ENCODE data around the gene RFX5.
"Not testable (repeated sequence)": the region's sequence is repeated elsewhere in the genome, so short reads cannot be mapped to it uniquely, and the experiment has no call there.

The RFX5 gene

DNA sequence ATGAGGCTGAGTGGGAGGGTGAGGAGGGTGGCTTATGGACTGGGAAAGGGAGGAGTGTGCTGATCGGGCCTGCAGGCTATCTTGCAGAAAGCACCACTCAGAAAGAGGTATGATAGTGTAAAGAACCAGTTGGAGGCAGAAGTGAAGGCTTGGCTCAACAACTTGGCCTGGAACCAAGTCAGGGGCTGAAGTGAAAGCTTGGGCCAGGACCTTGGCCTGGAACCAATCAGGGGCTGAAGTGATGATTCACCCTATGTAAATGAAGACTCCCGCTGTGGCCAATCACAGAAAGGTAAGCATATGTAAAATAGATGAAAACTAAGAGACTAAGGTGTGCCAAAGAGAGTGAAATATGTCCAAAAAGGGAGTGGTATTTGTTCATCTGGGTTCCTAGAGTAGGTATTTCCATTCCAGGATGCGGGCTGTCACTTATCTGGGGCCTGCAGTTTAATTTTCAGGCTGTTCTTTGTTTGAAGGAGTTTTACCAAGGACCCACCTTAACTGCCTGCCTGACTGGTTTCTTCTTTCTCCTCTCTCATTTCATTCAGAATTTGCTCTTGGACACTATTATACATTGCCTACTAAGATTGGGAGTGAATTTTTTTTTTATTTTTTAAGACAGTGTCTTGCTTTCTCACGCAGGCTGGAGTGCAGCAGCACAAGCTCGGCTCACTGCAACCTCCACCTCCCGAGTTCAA, 5.1 kb upstream of the RFX5 start:
- Histone ChIP-seq H3K9me3 (ENCODE audit: control insufficient read depth in 1 of 2, low read length in 2 of 2) (no peaks in the 10 kb centered on the region), H3K36me3 (ENCODE audit: control insufficient read depth in 1 of 2, insufficient read depth in 2 of 2, low read length in 2 of 2) (no peaks in the 10 kb centered on the region), H3K4me1 (ENCODE audit: control insufficient read depth in 1 of 2, insufficient read depth in 2 of 2, low read length in 2 of 2) (no peaks in the 10 kb centered on the region), H3K27me3 (ENCODE audit: low read depth, low read length) (no peaks in the 10 kb centered on the region), H3K27ac (ENCODE audit: low read length) (no peak overlapping the region), H3K4me3 (ENCODE audit: low read depth in 1 of 2, low read length in 2 of 2) (no peak overlapping the region)

DNA sequence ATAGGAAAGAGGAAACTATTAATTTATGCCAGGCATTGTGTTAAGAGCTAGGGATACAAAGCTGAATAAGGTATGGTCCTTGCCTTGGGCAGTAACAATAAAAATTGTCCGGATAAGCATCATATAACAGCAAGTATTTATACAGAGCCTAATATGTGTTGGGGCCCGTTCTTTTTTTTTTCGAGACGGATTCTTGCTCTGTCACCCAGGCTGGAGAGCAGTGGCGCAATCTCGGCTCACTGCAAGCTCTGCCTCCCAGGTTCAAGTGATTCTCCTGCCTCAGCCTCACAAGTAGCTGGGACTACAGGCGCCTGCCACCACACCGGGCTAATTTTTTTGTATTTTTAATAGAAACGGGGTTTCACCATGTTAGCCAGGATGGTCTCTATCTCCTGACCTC, 3.3 kb upstream of the RFX5 start:
- not testable (repeated sequence) for H3K36me3 ChIP-seq (ENCODE audit: control insufficient read depth in 1 of 2, insufficient read depth in 2 of 2, low read length in 2 of 2); H3K4me3 ChIP-seq (ENCODE audit: low read depth in 1 of 2, low read length in 2 of 2); H3K9me3 ChIP-seq (ENCODE audit: control insufficient read depth in 1 of 2, low read length in 2 of 2); H3K27me3 ChIP-seq (ENCODE audit: low read depth, low read length); H3K27ac ChIP-seq (ENCODE audit: low read length)
- H3K4me1 ChIP-seq (ENCODE audit: control insufficient read depth in 1 of 2, insufficient read depth in 2 of 2, low read length in 2 of 2): peaks cover 8 to 10% of the 10 kb centered on the region in 2 donors

DNA sequence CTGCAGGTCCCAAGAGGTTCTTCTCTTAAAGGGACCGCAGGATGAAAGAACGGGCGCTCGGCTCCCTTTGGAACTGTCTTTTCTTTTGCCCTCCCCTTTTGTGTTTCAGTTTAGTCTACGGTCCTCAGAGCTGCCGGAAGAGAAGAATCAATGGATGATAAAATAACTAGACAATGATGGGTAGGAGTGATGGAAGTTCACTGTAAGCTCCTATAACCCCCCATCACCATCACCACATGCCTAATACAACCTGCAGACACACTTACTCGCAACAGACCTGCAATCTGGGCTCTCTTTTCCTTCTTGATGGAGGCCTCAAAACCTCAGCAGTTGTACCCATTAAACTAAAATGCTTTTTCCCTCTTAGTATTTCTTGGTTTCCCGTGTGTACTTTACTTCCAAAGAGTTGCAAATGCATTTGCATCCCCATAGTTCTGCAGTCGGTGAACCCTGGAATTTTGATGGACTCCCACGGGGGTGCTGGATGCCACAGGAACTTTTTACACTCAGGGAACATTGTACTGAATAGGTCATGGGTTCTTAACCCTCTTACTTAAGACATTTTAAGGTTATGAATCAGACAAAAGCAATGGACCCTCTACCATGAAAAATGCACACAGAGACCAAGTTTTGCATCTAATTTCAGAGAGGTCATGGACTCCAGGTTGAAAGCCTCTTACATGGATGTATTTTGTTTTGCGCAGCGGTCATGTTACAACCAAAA, 633 bp upstream of the RFX5 start:
- Histone ChIP-seq H3K4me1 (ENCODE audit: control insufficient read depth in 1 of 2, insufficient read depth in 2 of 2, low read length in 2 of 2) (peaks cover 8 to 10% of the 10 kb centered on the region in 2 donors), H3K27ac (ENCODE audit: low read length) (peak overlapping the region; percentile 97), H3K4me3 (ENCODE audit: low read depth in 1 of 2, low read length in 2 of 2) (peak overlapping the region; percentile 78 to 94), H3K9me3 (ENCODE audit: control insufficient read depth in 1 of 2, low read length in 2 of 2) (no peaks in the 10 kb centered on the region), H3K36me3 (ENCODE audit: control insufficient read depth in 1 of 2, insufficient read depth in 2 of 2, low read length in 2 of 2) (peaks cover 20 to 23% of the 10 kb centered on the region in 2 donors), H3K27me3 (ENCODE audit: low read depth, low read length) (no peaks in the 10 kb centered on the region)

- no peaks in the 10 kb centered on the region for H3K9me3 ChIP-seq (ENCODE audit: control insufficient read depth in 1 of 2, low read length in 2 of 2)
- no peaks in the 10 kb centered on the region for H3K27me3 ChIP-seq (ENCODE audit: low read depth, low read length)
- peak overlapping the region; percentile 78 to 94 for H3K4me3 ChIP-seq (ENCODE audit: low read depth in 1 of 2, low read length in 2 of 2)
- peak overlapping the region; percentile 97 for H3K27ac ChIP-seq (ENCODE audit: low read length)
- H3K36me3 ChIP-seq (ENCODE audit: control insufficient read depth in 1 of 2, insufficient read depth in 2 of 2, low read length in 2 of 2): peaks cover 23 to 33% of the 10 kb centered on the region in 2 donors
- H3K4me1 ChIP-seq (ENCODE audit: control insufficient read depth in 1 of 2, insufficient read depth in 2 of 2, low read length in 2 of 2): peaks cover 8 to 10% of the 10 kb centered on the region in 2 donors
These were observed 827 bp downstream of the RFX5 start for GRCh38 chr1:151346082-151346768.

GRCh38 chr1:151344291-151344690, 2.8 kb downstream of the RFX5 start:
- Histone ChIP-seq H3K4me3 (ENCODE audit: low read depth in 1 of 2, low read length in 2 of 2) (no peak overlapping the region), H3K4me1 (ENCODE audit: control insufficient read depth in 1 of 2, insufficient read depth in 2 of 2, low read length in 2 of 2) (peaks cover 10 to 14% of the 10 kb centered on the region in 2 donors), H3K36me3 (ENCODE audit: control insufficient read depth in 1 of 2, insufficient read depth in 2 of 2, low read length in 2 of 2) (peaks cover 23 to 33% of the 10 kb centered on the region in 2 donors), H3K9me3 (ENCODE audit: control insufficient read depth in 1 of 2, low read length in 2 of 2) (no peaks in the 10 kb centered on the region), H3K27me3 (ENCODE audit: low read depth, low read length) (no peaks in the 10 kb centered on the region), H3K27ac (ENCODE audit: low read length) (no peak overlapping the region)

DNA sequence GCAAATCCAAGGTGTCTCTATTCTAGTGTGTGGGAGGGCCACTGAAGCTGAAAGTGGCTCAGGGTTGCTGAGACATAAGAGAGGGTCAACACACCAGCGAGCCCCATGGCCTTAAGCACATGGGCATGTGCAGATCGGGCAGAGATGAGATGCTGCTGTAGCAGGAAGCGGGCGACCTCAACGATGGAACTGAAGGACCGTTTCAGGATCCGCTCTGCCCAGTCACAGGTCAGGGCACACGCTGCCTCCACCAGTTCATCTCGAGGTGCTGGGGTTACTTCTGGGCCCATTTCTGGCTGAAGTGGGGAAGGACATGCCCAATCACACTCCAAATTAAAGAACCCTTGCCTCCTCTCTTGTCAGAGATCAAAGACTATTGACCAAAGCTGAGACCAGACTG, 3.5 kb downstream of the RFX5 start:
- Histone ChIP-seq H3K4me3 (ENCODE audit: low read depth in 1 of 2, low read length in 2 of 2) (no peak overlapping the region), H3K4me1 (ENCODE audit: control insufficient read depth in 1 of 2, insufficient read depth in 2 of 2, low read length in 2 of 2) (peaks cover 10 to 14% of the 10 kb centered on the region in 2 donors)

GRCh38 chr1:151342569-151342968, 4.5 kb downstream of the RFX5 start:
- Histone ChIP-seq H3K9me3 (ENCODE audit: control insufficient read depth in 1 of 2, low read length in 2 of 2) (no peaks in the 10 kb centered on the region), H3K27ac (ENCODE audit: low read length) (no peak overlapping the region), H3K4me1 (ENCODE audit: control insufficient read depth in 1 of 2, insufficient read depth in 2 of 2, low read length in 2 of 2) (peaks cover 10 to 14% of the 10 kb centered on the region in 2 donors), H3K27me3 (ENCODE audit: low read depth, low read length) (no peaks in the 10 kb centered on the region), H3K36me3 (ENCODE audit: control insufficient read depth in 1 of 2, insufficient read depth in 2 of 2, low read length in 2 of 2) (peaks cover 23 to 33% of the 10 kb centered on the region in 2 donors), H3K4me3 (ENCODE audit: low read depth in 1 of 2, low read length in 2 of 2) (no peak overlapping the region)

More for the DNA sequence above, 3.5 kb downstream of the RFX5 start:
- H3K36me3 ChIP-seq (ENCODE audit: control insufficient read depth in 1 of 2, insufficient read depth in 2 of 2, low read length in 2 of 2): peaks cover 23 to 33% of the 10 kb centered on the region in 2 donors
- no peak overlapping the region for H3K27ac ChIP-seq (ENCODE audit: low read length)
- H3K27me3 ChIP-seq (ENCODE audit: low read depth, low read length): no peaks in the 10 kb centered on the region
- H3K9me3 ChIP-seq (ENCODE audit: control insufficient read depth in 1 of 2, low read length in 2 of 2): no peaks in the 10 kb centered on the region

DNA sequence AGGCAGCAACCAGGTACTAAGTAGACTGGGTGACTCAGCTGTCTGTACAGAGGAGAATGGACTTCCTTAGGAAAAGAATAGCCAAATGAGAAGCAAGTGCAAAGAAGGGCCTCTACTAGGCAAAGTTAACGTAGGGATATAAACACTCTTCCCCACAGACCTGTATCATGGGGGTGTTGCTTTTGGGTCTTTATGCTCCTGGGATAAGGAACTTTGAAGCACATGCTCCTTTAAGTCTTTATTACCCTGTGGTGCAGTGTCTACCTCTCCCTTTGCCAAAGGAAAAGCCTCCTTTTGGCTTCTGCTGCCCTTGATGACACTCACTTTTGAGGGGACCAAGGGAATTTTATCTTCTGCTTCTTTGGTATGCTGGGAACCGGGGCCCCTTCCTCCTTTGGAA, 5.0 kb downstream of the RFX5 start:
- no peaks in the 10 kb centered on the region for H3K27me3 ChIP-seq (ENCODE audit: low read depth, low read length)
- H3K4me1 ChIP-seq (ENCODE audit: control insufficient read depth in 1 of 2, insufficient read depth in 2 of 2, low read length in 2 of 2): peaks cover 10 to 14% of the 10 kb centered on the region in 2 donors
- no peak overlapping the region for H3K27ac ChIP-seq (ENCODE audit: low read length)
- no peaks in the 10 kb centered on the region for H3K9me3 ChIP-seq (ENCODE audit: control insufficient read depth in 1 of 2, low read length in 2 of 2)
- H3K36me3 ChIP-seq (ENCODE audit: control insufficient read depth in 1 of 2, insufficient read depth in 2 of 2, low read length in 2 of 2): peaks cover 23 to 33% of the 10 kb centered on the region in 2 donors
- no peak overlapping the region for H3K4me3 ChIP-seq (ENCODE audit: low read depth in 1 of 2, low read length in 2 of 2)

GRCh38 chr1:151340870-151341754, 5.9 kb downstream of the RFX5 start:
- Histone ChIP-seq H3K4me3 (ENCODE audit: low read depth in 1 of 2, low read length in 2 of 2) (no peak overlapping the region), H3K27ac (ENCODE audit: low read length) (peak overlapping the region; percentile 24)

DNA sequence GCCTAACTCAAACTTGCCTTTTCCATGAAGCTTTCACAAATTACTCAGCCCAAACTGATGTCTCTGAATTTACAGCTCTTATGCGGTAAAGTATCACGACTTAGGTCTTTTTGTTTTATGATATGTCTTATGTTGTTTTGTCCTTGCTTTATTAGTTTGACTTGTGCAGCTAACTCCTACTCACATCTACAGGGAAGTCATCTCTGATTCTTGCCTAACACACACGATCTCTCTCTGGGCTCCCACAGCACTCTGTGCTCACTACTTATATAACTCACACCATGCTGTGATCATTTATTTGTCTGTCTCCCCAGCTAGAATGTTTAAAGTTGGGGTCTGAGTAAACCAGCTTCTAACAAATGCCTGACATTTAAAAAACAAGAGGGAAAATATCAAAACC, 10.5 kb downstream of the RFX5 start:
- no peak overlapping the region for H3K4me3 ChIP-seq (ENCODE audit: low read depth in 1 of 2, low read length in 2 of 2)
- no peaks in the 10 kb centered on the region for H3K9me3 ChIP-seq (ENCODE audit: control insufficient read depth in 1 of 2, low read length in 2 of 2)
- H3K36me3 ChIP-seq (ENCODE audit: control insufficient read depth in 1 of 2, insufficient read depth in 2 of 2, low read length in 2 of 2): no peaks in the 10 kb centered on the region
- peaks cover 0 to 6% of the 10 kb centered on the region in 2 donors for H3K4me1 ChIP-seq (ENCODE audit: control insufficient read depth in 1 of 2, insufficient read depth in 2 of 2, low read length in 2 of 2)
- no peaks in the 10 kb centered on the region for H3K27me3 ChIP-seq (ENCODE audit: low read depth, low read length)
- H3K27ac ChIP-seq (ENCODE audit: low read length): no peak overlapping the region

More at GRCh38 chr1:151340870-151341754, 5.9 kb downstream of the RFX5 start:
- Histone ChIP-seq H3K9me3 (ENCODE audit: control insufficient read depth in 1 of 2, low read length in 2 of 2) (no peaks in the 10 kb centered on the region), H3K36me3 (ENCODE audit: control insufficient read depth in 1 of 2, insufficient read depth in 2 of 2, low read length in 2 of 2) (peaks cover 23 to 33% of the 10 kb centered on the region in 2 donors), H3K4me1 (ENCODE audit: control insufficient read depth in 1 of 2, insufficient read depth in 2 of 2, low read length in 2 of 2) (peaks cover 6 to 12% of the 10 kb centered on the region in 2 donors), H3K27me3 (ENCODE audit: low read depth, low read length) (no peaks in the 10 kb centered on the region)
